Activated CD4-positive, CD25-positive, alpha-beta regulatory T cell treated with anti-CD3 and anti-CD28 coated beads, Interleukin-2, amount 50 U/mL, for 72 hours (primary cell): ENCODE results near the gene CCDC136.

Experiments used
- DNase-seq: peaks from one replicate; pipeline ENCODE4 v3.0.0; 2021

The CCDC136 gene

GRCh38 chr7:128777156-128778123 is 14.3 kb upstream of the CCDC136 start:
- DNase-seq, result no peak

GRCh38 chr7:128778946-128779345 is 12.8 kb upstream of the CCDC136 start:
- DNase-seq, result no peak

- DNase-seq, result no peak
These were observed 10.6 kb upstream of the CCDC136 start for GRCh38 chr7:128781126-128781525.

- DNase-seq, result no peak
These were observed 9.9 kb upstream of the CCDC136 start for GRCh38 chr7:128781851-128782250.

GRCh38 chr7:128783143-128783861 is 8.5 kb upstream of the CCDC136 start:
- no peak for DNase-seq

- DNase-seq, result no peak
These were observed 6.0 kb upstream of the CCDC136 start for GRCh38 chr7:128785738-128786137.

- DNase-seq, result no peak
These were observed 3.0 kb upstream of the CCDC136 start for GRCh38 chr7:128788446-128789412.

GRCh38 chr7:128790315-128791041 is 1.3 kb upstream of the CCDC136 start:
- no peak for DNase-seq

GRCh38 chr7:128791972-128792327 is 182 bp downstream of the CCDC136 start:
- DNase-seq, result no peak

GRCh38 chr7:128792471-128793180 is 858 bp downstream of the CCDC136 start:
- DNase-seq, result no peak

GRCh38 chr7:128793181-128793547 is 1.4 kb downstream of the CCDC136 start:
- no peak for DNase-seq

- no peak for DNase-seq
These were observed 2.3 kb downstream of the CCDC136 start for GRCh38 chr7:128794020-128794419.

- DNase-seq, result no peak
These were observed 2.7 kb downstream of the CCDC136 start for GRCh38 chr7:128794436-128794835.

GRCh38 chr7:128795129-128795528 is 3.4 kb downstream of the CCDC136 start:
- no peak for DNase-seq

GRCh38 chr7:128796327-128796726 is 4.6 kb downstream of the CCDC136 start:
- no peak for DNase-seq

- no peak for DNase-seq
These were observed 7.7 kb downstream of the CCDC136 start for GRCh38 chr7:128799451-128799850.

GRCh38 chr7:128800567-128800966 is 8.8 kb downstream of the CCDC136 start:
- DNase-seq, result no peak

- no peak for DNase-seq
These were observed 9.2 kb downstream of the CCDC136 start for GRCh38 chr7:128801003-128801402.

GRCh38 chr7:128801667-128802418 is 10.1 kb downstream of the CCDC136 start:
- no peak for DNase-seq

- DNase-seq, result no peak
These were observed 12.7 kb downstream of the CCDC136 start for GRCh38 chr7:128804484-128804883.

- no peak for DNase-seq
These were observed 13.5 kb downstream of the CCDC136 start for GRCh38 chr7:128805225-128805624.
